HG02870 (cell line): ENCODE data around the gene TPRN.

Source experiments
- ATAC-seq: cut with Tn5 transposase; IDR thresholded peaks from one replicate; pipeline ENCODE4 v1.9.1; 2021; ENCODE audit warnings: mild to moderate bottlenecking, moderate library complexity; ENCODE audit not compliant: unreplicated experiment

The TPRN gene

DNA sequence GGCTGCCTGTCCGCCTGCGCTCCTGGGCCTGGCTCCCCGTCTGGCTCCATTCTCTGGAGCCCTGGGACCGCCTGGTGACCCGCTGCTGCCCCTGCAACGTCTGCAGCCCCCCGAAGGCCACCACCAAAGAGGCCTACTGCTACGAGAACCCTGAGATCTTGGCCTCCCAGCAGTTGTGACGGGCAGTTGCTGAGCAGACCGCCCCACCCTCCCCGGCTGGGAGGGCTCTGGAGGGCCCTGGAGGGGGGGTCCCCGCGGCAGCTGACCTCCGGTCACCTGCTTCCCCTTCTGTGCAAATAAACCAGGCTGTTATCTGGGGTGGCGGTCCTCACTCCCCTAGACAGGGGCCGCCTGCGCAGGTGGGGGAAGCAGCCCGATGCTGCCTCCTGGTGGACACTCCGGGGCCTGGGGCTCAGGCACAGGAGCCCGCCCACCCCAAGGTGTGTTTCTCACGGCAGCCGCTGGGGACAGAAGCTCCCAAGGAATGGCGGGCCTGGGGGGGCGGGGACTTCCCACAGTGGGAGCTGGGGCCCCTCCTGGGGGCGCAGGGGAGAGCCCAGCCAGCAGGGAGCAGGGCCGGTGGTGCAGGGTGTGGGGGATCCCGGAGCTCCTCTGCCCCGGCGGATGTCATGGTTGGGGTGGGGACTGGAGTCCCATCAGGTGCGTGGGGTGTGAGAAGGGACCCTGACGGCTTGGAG, 35.8 kb upstream of the TPRN start:
- ATAC-seq, result no peak

DNA sequence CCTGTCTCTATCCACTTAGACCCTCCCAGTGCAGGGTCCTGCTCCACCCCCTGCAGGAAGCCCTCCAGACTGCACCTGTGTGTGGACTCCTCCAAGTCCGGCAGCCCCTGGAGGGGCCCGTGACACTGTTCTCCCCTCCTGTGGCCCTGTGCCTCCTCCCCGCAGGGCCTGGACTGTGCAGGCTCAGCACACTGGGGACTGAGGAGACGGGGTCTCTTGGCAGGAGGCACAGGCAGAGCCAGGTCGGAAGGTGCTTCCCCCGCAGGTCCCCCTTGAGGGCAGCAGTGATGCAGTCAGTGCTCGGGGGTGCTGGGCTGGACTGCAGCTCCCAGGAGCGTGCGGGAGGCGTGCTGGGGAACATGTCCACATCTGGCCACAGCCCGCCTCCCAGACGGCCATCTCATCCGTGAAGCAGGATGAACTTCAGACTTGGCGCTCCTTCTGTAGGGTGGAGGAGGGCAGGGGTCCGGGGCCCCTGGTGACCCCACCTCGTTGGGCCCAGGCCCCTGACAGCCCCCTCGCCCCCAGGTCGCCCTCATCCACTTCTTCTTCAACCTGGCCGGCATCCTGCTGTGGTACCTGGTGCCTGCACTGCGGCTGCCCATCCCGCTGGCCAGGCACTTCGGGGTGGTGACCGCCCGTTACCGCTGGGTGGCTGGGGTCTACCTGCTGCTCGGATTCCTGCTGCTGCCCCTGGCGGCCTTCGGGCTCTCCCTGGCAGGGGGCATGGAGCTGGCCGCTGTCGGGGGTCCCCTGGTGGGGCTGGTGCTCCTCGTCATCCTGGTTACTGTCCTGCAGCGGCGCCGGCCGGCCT, 35.1 kb upstream of the TPRN start:
- ATAC-seq, result no peak

GRCh38 chr9:137234758-137235423, 34.4 kb upstream of the TPRN start:
- no peak for ATAC-seq

DNA sequence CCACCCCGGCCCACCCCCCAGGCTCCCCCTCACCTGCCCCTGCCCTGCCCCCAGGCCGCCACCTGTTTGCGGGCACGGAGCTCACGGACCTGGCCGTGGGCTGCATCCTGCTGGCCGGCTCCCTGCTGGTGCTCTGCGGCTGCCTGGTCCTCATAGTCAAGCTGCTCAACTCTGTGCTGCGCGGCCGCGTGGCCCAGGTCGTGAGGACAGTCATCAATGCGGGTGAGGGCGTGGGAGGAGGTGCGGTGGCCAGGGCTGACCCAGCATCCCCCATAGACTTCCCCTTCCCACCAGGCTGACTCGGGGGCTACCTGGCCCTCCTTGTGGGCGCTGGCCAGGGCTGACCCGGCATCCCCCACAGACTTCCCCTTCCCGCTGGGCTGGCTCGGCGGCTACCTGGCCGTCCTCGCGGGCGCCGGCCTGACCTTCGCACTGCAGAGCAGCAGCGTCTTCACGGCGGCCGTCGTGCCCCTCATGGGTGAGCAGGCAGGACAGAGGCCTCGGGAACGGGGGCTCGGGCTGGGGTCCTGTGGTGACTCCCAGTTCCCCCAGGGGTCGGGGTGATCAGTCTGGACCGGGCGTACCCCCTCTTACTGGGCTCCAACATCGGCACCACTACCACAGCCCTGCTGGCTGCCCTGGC, 33.6 kb upstream of the TPRN start:
- ATAC-seq, result no peak

- no peak for ATAC-seq
These were observed 32.8 kb upstream of the TPRN start for GRCh38 chr9:137233143-137233980.

DNA sequence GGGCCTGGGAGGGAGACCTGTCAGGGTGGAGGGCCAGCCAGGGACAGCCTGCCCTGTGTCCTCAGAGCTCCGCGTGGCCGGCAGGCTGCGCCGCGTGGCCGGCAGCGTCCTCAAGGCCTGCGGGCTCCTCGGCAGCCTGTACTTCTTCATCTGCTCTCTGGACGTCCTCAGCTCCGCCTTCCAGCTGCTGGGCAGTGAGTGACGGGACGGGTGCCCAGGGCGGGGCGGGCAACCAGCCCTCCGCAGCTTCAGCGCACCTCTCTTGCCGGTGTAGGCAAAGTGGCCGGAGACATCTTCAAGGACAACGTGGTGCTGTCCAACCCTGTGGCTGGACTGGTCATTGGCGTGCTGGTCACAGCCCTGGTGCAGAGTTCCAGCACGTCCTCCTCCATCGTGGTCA, 32.0 kb upstream of the TPRN start:
- ATAC-seq, result no peak

- ATAC-seq, result no peak
These were observed 31.6 kb upstream of the TPRN start for GRCh38 chr9:137232101-137232500.

DNA sequence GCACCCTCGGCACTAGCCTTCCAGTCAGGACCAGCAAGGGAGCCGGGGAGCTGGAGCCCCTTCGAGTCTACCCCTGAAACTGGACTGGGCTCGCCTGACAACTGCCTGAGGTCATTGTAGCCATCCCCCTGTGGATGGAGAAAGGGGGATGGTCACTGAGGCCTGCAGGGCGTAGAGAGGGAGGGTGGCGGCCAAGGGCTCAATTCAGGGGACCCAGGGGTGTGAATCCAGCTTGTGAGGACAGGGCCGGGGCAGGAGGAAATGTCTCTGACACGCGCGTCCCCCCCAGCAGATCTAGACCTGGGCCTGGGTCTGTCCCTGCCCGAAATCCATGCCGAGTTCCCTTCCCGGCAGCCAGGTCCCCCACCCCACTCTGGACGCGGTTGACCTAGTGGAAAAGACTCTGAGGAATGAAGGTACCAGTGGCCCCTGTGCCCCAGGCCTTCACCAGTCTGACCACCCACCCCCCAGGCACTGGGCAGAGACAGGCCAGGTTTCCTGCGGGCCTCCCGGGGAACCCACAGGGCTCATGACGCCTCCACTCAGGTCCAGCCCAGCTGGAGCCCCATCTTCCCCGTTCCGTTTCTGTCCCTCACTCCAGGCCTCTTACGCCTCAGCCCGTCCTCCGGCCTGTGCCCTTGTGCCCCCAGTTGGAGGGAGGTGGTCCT, 31.0 kb upstream of the TPRN start:
- ATAC-seq, result no peak

GRCh38 chr9:137230705-137231371, 30.3 kb upstream of the TPRN start, which contains the start of gene SLC34A3:
SLC34A3 (plus strand) TSS chr9:137230901; CDS start chr9:137231703, 802 bp downstream.
- no peak for ATAC-seq

- no peak for ATAC-seq
These were observed 29.6 kb upstream of the TPRN start for GRCh38 chr9:137229903-137230704.

DNA sequence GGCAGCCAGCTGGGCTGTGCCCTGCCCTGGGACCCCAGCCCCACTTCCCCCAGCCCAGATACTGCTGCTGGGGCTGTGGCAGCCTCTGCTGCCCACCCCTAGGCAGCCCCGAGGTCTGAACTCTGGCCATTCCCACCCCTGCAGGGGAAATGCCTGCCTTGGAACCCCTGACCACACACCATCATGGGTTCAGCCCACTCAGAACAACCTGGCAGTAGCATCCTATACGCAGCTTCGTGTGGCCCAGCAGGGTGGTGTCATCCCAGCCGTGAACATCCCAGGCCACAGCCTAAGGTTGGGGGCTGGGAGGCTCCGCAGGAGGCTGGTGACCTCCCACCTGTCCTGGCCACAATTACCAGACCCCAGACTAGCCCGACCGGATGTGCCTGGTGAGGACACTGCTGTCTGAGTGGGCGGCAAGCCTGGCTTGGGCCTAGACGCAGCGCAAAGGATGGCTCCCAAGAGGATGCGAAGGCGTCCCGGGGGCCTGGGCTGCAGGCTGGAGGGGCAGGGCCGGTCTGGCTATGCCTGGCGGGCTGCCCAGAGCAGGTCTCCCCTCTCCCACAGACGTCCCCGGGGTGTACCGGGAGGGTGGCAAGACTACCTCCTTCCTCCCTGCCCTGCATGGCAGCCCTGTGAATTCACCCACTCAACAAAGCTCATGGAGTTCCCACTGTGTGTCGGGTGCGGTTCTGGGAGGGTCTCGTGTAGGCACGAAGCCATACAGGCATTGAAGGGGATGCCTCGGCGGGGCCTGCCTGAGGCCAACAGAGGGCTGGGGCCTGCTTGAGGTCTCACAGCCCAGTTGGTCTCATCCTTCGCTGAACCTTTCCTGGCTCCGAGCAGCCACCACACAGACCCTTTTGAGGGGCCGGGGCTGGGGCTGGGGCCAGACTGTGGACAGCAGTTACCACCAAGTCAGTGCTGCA, 28.7 kb upstream of the TPRN start:
- ATAC-seq, result no peak

DNA sequence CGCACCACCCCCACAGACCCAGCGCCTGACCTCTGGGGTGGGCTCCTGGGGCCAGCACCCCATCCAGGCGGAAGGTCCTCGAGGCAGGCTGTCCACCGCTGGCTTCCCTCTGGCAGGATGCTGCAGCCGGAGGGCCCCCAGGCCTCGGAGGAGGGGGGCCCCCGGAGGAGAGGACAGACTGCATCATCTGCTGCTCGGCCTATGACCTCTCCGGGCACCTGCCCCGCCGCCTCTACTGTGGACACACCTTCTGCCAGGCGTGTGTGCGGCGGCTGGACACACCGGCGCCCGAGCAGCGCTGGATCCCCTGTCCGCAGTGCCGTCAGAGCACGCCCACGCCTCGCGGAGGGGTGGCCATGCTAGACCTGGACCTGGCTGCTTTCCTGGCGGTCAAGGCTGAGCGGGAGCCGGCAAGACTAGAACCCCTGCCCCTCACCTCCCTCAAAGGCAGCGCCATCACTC, 28.0 kb upstream of the TPRN start:
- ATAC-seq, result no peak

GRCh38 chr9:137227853-137228505, 27.4 kb upstream of the TPRN start:
- ATAC-seq, result no peak

DNA sequence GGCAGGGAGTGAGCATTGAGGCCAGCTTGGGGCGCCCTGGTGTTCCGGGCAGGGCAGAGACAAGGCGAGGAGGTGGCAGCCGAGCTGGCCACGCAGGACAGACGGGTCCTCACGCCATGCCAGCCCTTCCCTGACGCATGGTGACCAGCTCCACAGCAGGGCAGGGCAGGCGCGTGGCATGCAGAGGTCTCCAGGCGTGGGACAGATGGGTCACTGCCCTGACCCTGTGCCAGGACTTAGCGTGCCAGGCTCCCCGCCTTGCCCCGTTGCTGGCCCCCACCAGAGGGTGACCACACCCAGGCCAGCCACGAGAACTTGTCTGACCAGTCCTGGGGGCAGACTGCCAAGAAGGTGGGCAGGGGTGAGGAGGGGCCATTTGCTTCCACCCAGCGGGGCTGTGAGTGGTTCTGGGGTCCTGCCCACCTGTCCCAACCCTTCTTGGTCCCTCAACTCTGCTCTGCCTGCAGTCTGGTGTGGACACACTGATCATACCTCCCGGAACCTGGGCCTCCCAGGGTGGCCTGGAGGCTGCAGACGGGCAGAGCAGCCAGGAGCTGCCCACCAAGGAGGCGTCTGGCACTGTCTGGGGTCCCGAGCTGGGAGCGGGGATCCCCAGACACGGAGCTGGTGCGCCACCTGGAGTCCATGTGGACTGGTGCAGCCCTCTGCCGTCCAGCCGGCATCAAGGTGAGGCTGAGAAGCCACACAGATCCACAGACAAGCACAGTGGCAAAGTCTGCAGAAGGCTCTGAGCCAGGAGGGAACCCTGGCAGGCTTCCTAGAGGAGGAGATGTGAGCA, 26.7 kb upstream of the TPRN start, which contains the start of gene RNF224:
RNF224 (plus strand) TSS at position 449 of the 799 bp plus-strand sequence. CDS start 834 bp downstream, outside the sequence.
- ATAC-seq, result no peak

DNA sequence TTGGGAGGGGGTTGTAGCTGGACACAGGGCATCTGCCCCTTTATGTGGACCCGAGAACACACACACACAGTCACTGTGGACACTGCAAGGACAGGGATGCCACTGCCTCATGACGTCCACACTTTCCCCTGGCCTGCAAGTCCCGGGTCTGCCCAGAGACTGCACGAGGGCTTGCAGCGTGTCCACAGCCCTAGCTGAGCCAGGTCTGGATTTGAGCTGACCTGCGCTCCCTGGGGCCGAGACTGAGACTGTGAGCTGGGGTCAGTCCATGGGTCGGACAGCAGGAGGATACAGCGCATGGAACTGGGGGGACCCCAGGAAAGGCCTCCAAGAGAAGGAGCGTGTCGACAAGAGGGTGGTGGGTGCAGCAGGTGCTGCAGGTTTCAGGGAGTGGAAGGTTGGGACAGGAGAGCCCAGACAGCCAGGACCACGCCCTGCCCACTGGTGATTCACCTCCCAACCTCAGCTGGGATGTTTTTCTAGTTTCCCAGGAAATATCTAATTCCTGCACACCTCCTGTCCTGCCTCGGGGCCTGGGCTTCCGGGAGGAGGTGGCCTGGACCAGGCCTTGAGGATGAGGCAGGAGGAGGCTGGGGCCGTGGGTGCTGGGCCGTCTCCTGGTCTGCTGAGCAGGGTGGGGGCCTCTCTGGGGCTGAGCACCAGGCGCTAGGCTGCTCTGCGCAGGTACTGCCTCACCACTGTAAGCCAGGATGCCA, 26.0 kb upstream of the TPRN start:
- ATAC-seq, result no peak
